Activated CD8-positive, alpha-beta memory T cell treated with anti-CD3 and anti-CD28 coated beads, Interleukin-2, amount 50 U/mL, for 24 hours (primary cell): ENCODE data around the gene YIPF6.
"Not testable (repeated sequence)": the region's sequence is repeated elsewhere in the genome, so short reads cannot be mapped to it uniquely, and the experiment has no call there.

ENCODE experiments used
- DNase-seq: peaks from one replicate; pipeline ENCODE4 v3.0.0-alpha.2; 2020; ENCODE audit errors: extremely low read depth

YIPF6 gene, protein sequence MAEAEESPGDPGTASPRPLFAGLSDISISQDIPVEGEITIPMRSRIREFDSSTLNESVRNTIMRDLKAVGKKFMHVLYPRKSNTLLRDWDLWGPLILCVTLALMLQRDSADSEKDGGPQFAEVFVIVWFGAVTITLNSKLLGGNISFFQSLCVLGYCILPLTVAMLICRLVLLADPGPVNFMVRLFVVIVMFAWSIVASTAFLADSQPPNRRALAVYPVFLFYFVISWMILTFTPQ

DNA sequence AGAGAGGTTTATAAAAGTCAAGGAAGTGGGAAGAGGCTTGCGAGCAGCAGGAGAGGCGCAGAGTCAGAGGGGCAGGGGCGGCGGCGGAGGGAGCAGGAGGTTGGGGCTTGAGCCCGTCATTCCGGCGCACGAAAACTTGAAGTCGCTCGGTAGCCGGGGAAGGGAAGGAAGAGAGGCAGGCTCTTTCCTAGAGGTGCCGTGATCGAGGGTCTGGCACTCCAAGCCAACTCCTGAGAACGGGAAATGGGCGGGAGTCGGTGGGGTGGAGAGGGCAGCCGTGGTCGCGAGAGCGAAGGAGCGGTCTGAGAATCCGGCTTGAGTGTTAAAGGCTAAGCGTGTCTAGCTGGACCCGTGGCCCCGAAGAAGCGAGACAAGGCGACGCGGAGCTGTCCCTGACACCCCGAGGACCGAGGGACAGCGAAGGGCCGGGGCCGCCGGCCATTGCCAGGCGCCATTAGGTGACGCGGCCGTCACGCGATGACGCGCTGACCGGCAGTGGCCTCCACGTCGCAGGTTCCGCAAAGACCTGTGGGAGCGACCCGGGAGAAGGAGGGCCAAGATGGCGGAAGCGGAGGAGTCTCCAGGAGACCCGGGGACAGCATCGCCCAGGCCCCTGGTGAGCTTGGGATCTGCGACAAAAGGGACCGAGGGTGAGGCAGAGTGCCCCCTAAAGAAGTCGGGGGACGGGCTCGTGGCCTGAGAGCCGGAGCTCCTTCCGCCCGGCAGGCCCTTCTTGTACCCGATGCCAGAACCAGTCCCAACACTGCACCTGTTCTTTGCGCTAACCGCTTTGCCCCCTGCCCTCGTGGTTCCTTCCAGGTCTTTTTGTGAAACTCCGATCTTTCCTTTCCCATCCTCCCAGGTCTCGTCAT is at the start of gene YIPF6:
Gene YIPF6 (plus strand): TSS at position 544 of the 872 bp plus-strand sequence. CDS start 16 bp downstream, at position 560.
- peak; percentile 15 for DNase-seq

DNA sequence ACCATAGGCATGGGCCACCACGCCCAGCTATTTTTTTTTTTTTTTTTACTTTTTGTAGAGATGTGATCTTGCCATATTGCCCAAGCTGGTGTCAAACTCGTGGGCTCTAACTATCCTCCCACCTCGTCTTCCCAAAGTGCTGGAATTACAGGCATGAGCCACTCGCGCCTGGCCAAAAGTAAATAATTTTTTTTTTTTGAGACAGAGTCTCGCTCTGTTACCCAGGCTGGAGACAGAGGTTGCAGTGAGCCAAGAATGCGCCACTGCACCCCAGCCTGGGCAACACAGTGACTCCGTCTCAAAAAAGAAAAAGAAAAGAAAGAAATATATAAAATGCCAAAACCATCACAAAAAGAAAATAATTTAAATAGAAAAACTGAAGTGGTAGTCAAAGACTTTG is 47.1 kb upstream of the YIPF6 start:
- no peak for DNase-seq

DNA sequence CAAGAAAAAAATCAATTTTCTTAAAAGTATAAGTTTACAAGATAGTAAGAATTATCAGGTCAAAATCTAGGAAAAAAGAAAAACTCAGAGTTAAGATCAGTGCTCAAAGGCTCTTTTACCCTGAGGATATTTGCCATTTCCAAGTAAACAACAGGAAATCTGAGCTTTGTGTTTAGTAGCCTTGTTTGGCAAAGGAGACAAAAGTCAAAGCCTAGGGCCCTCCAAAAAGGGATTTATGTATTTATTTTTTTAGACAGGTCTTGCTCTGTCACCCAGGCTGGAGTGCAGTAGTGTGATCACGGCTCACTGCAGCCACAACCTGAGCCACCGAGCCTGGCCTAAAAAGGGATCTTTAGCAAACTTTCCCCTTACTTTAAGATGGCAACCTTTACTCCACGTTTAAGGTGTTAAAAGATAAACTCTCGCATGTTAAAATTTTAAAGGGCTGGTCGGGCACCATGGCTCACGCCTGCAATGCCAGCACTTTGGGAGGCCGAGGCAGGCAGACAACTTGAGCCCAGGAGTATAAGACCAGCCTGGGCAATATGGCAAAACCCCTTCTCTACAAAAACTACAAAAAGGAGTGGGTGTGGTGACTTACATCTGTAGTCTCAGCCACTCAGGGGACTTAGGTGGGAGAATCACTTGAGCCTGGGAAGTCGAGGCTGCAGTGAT is 44.2 kb upstream of the YIPF6 start:
- DNase-seq: no peak

DNA sequence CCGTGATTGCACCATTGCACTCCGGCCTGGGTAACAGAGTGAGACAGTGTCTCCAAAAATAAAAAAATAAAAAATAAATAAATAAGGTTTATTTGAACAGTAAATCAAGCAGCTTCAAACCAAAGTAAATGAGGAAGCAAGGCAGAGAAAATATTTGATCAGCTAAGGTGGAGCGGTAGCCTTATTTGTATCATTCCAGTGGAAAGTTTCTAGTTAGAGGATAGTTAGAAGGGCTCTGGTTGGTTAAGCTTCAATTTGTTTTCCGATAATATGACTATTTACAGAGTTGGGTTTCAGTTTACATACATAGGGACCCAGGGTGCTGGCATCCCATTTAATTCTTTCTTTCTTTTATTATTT is 43.7 kb upstream of the YIPF6 start:
- no peak for DNase-seq

DNA sequence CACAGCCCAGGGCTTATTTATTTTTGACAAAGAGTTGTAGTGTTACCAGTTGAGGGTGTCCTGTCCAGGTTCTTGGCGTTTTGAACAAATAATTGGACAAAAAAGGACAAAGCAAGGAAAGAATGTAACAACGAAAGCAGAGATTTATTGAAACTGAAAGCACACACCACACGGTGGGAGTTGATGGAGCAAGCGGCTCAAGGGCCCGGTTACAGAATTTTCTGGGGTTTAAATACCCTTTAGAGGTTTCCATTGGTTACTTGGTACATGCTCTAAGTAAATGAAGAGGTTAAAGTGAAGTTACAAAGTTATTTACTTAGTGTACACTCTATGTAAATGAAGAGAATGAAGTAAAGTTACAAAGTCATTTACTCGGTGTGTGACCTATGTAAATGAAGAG is 37.8 kb upstream of the YIPF6 start:
- DNase-seq: no peak

DNA sequence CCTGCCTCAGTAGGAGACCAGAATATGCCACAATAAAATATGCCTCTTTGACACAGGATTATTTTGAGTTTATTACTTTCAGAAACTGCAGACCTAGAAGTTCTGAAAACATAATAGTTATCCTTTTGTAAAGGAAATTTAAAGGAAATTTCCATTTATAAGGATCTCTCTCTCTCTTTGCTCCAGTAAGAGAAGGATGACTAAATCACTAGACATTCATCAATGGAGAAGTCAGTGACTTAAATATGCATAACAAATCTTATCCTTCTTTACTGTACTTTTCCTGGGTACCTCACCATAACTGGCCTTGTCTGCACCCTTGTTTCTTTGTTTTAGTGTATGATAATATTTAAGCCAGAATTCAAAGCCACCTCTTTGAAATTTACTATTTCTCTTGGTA is 37.3 kb upstream of the YIPF6 start:
- DNase-seq: no peak

DNA sequence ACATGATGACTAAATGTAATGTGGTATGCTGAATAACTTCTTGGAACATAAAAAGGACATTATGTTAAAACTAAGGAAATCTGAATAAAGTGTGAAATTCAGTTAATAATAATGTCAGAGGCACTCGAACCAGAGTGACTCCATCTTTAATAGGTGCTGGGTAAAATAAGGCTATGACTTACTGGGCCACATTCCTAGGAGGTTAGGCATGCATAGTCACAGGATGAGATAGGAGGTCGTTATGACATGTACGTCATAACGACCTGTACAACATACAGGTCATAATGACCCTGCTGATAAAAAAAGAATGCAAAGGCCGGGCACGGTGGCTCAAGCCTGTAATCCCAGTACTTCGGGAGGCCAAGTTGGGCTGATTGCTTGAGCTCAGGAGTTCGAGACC is 36.7 kb upstream of the YIPF6 start:
- no peak for DNase-seq

DNA sequence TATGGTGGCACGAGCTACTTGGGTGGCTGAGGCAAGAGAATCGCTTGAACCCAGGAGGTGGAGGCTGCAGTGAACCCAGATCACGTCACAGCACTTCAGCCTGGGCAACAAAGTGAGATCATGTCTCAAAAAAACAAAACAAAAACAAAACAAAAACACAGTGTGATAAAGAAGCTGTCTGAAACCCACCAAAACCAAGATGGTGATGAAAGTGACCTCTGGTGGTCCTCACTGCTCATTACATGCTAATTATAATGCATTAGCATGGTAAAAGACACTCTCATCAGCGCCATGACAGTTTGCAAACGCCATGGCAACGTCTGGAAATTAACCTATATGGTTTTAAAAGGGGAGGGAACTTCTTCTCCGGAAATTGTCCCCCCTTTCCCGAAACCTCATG is 36.2 kb upstream of the YIPF6 start:
- no peak for DNase-seq

DNA sequence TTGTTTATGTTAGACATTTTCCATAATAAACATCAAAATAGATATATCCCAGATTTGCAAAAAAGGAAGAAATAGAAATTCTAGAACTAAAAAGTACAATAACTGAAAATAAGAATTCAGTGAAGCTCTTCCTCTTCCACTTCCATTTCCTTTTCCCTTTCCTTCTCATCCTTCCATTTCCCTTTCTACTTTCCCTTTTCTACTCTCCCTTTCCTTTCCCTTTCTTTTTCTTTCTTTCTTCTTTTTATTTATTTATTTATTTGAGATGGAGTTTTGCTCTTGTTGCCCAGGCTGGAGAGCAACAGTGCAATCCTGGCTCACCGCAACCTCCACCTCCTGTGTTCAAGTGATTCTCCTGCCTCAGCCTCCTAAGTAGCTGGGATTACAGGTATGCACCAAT is 35.0 kb upstream of the YIPF6 start:
- DNase-seq: no peak

DNA sequence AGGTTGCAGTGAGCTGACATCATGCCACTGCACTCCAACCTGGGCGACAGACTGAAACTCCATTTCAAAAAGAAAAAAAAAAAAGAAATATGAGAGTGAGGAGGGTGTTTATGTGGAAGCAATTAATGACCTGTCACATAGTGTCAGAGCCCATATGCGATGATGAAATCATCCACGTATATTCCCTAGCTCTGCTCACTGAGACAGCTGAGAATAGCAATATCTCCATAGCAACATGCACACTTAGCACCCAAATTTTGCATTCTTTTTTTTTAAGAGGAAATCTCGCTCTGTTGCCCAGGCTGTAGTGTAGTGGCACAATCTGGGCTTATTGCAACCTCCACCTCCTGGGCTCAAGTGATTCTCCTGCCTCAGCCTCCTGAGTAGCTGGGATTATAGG is 34.1 kb upstream of the YIPF6 start:
- DNase-seq: no peak

DNA sequence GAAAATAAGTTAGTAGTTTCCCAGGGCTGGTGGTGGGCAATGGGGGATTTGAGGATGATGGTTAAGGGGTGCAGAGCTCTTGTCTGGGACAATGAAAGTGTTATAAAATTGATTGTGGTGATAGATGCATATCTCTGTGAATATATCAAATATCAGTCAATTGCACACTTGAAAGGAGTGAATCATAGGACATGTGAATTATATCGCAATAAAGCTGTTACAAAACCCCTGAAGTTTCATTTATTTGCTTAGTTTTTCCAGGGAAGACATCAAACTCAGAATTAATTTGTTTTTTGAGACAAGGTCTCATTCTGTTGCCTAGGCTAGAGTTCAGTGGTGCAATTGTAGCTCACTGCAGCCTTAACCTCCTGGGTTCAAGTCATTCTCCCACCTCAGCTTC is 17.9 kb upstream of the YIPF6 start:
- no peak for DNase-seq

DNA sequence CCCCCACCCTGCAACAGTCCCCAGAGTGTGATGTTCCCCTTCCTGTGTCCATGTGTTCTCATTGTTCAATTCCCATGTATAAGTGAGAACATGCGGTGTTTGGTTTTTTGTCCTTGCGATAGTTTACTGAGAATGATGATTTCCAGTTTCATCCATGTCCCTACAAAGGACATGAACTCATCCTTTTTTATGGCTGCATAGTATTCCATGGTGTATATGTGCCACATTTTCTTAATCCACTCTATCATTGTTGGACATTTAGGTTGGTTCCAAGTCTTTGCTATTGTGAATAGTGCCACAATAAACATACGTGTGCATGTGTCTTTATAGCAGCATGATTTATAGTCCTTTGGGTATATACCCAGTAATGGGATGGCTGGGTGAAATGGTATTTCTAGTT is 12.7 kb upstream of the YIPF6 start:
- not testable (repeated sequence) for DNase-seq

DNA sequence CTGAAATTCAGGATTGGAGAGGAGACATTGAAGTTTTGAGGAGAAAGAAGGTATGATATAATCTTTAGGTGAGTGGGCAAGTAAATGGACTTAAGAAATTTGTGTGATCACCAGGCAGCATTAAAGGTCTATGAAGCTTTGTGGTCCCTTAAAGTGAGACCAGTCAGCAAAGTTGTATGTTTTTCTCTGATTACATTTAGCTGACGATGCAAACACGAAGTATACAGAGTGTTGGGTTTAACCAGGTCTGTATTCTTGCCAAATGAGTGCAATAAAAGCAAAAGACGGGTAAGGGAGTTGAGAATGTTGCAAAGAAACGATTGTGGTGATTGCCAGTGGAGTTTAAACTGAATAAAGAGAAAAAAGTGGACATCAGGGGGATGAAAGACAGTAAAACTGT is 11.6 kb upstream of the YIPF6 start:
- DNase-seq: no peak

DNA sequence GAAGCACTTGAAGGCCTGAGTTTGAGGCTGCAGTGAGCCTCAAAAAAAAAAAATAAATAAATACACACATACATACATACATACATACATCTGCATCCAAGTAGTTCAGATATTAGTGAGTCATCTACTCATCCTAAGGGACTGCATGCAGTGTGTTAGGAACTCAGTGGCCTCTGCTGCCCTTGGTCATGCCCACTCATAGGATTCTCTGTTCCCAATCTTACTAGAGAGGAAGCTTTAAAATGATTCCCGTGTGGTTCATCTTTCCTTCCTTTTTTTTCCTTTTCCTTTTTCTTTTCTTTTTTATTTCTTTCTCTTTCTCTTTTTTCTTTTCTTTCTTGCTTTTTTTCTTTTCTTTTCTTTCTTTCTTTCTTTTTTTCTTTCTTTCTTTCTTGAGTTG is 10.9 kb upstream of the YIPF6 start:
- no peak for DNase-seq

DNA sequence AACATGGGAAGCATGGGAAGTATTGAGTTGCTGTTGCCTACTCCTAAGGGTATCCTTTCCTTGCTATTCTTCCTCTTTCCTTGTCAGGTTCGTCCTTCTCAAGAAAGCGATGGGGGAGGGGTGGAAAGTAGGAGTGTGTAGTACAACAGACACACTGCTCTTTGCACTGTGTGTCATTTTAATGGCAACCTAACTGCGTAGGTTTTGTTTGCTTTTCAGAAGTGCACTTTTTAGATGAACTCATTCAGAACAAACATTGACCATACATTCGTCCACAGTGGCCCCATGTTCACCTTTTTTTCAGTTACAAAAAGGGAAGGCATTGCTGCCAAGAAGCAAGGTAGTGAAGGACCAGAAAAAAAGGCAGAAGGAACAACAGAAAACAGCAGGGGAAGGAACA is 10.2 kb upstream of the YIPF6 start:
- DNase-seq: no peak

DNA sequence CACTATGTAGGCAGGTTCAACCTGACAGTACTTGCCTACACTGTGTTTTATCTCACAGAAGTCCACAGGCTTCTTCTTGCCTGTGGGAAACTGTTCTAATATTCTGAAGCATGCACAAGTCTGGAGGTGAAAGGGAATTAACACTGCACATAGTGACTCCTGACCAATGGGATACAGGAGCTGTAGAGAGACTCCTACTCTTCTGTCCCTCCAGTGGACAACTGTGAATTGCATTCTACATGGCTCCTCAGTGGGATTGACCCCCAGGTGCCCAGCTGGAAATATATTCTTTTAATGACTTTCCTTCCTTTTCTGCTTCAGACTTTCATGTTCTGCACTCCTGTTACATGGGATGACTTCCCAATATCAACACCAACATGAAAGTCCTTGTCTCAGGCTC is 8.2 kb upstream of the YIPF6 start:
- DNase-seq: no peak

DNA sequence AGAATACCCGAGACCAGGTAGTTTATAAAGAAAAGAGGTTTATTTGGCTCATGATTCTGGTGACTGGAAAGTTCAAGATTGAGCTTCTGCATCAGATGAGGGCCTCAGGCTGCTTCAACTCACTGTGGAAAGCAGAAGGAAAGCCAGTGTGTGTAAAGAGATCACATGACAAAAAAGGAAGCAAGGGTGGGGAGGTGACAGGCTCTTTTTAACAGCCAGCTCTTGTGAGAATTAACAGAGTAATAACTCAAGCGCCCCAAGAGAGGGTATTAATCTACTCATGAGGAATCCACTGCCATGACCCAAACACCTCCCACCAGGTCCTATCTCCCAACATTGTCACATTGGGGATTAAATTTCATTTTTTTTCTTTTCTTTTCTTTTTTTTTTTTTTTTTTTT is 6.3 kb upstream of the YIPF6 start:
- no peak for DNase-seq

DNA sequence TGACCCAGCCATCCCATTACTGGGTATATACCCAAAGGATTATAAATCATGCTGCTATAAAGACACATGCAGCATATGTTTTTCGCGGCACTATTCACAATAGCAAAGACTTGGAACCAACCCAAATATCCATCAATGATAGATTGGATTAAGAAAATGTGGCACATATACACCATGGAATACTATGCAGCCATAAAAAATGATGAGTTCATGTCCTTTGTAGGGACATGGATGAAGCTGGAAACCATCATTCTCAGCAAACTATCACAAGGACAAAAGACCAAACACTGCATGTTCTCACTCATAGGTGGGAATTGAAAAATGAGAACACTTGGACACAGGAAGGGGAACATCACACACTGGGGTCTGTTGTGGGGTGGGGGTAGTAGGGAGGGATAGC is 5.1 kb upstream of the YIPF6 start:
- DNase-seq: not testable (repeated sequence)

DNA sequence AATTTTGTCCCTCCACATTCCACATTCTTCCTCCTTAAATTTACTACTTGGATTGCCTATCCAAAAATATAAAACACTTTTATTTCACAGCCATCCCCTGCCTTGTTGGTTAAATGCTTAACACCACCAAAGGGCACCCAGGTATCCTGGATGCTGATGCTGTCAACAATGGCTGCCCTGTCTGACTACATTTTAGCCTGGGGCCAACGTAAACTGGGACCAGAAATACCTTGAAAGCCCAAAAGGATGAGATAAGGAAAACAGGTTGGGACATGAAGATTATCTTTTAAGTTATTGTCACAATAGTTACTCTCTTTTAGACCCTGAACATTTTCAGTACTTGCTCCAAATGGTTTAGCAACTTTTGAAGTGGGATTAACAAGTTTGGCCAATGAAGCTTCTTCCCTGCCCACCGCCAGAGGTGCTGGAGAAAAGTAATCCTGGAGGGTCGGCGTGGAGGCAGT is 775 bp upstream of the YIPF6 start:
- DNase-seq: no peak

DNA sequence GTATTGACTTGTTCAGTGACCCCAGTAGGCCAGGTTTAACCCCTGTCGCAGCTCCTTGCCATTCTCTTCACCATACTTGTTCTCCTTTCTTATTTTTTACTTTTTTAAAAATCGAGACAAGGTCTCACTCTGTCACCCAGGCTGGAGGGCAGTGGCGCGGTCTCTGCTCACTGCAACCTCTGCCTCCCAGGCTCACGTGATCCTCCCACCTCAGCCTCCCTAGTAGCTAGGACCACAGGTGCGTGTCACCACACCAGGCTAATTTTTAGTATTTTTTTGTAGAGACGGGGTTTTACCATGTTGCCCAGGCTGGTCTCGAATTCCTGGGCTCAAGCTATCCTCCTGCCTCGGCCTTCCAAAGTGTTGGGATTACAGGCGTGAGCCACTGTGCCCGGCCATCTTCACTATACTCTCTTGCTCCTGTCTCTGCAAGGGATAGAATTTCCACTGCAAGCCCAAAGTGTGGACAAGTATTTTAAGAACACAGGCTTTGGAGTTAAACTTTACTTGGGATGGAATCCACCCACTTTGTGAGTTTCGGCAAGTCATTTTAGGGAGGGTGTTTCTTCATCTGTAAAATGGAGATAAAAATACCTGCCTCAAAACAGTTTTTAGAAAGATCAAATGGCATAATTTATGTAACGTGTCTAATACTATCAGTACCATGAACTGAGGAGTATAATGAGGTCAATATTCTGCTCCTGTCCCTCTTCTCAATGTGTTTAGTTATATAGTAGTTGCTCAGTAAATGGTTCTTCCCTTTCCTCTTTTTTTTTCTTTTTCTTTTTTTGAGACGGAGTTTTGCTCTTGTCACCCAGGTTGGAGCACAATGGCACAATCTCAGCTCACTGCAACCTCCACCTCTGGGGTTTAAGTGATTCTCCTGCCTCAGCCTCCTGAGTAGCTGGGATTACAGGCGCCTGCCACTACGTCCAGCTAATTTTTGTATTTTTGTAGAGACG is 973 bp downstream of the YIPF6 start:
- DNase-seq: no peak

DNA sequence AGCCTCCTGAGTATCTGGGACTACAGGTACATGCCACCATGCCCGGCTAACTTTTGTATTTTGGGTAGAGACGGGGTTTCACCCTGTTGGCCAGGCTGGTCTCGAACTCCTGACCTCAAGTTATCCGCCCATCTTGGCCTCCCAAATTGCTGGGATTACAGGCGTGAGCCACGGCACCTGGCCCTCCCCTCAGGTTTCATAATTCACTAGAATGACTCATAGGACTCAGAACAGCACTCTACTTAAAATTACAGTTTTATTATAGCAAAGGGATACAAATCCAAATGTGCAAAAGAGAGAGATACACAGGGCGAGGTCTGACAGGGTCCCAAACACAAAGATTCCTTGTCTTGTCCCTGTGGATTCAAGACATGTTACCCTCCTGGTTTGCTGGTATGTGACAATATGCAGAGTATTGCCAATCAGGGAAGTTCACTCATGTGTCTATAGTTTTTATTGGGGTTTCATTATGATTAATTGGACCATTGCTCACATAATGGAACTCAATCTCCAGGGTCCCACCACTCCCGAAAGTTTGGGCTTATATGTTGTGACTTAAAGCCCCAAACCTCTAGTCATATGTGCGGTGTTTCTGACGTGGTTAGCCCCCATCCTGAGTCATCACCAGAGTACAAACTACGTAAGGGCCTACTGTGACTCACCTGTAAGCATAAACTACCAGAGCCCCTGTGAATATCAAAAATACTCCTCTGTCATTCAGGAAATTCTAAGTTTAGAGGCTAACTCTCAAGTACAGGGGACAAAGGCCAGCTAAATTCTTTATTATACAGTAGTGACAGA is 5.2 kb downstream of the YIPF6 start:
- DNase-seq: peak; percentile 25
